Smooth muscle cell (in vitro differentiated cells): ENCODE results near the gene CYLD. TPM values are rescaled to one million over a fixed set of nuclear protein-coding genes. Genes with fewer than 3 reads are reported as not detected.

Experiments
- DNase-seq: peaks from one replicate; lab custom pipeline; 2025; ENCODE audit not compliant: unreplicated experiment; lab: John Stamatoyannopoulos, UW
- H2AFZ ChIP-seq: fragments of 200-600 bp; sonication (generic); 2 replicates; pipeline ENCODE4 v1.6.0; 2016; ENCODE audit warnings: antibody characterized with exemption, low read depth, mild to moderate bottlenecking
- H3F3A ChIP-seq: fragments of 200-600 bp; sonication (generic); 2 replicates; pipeline ENCODE4 v1.6.0; 2017; ENCODE audit warnings: antibody characterized with exemption, low read depth
- H3K27ac ChIP-seq: fragments of 200-600 bp; sonication (generic); 2 replicates; pipeline ENCODE4 v1.5.1; 2016; ENCODE audit warnings: low read depth, mild to moderate bottlenecking
- H3K27me3 ChIP-seq: fragments of 200-600 bp; sonication (generic); 2 replicates; pipeline ENCODE4 v1.6.1; 2016; ENCODE audit warnings: low read depth, mild to moderate bottlenecking
- H3K36me3 ChIP-seq: fragments of 200-600 bp; sonication (generic); 2 replicates; pipeline ENCODE4 v1.5.1; 2016; ENCODE audit warnings: low read depth
- H3K4me1 ChIP-seq: fragments of 200-600 bp; sonication (generic); 2 replicates; pipeline ENCODE4 v1.5.1; 2016; ENCODE audit warnings: low read depth
- H3K4me2 ChIP-seq: fragments of 200-600 bp; sonication (generic); 2 replicates; pipeline ENCODE4 v1.6.0; 2016; ENCODE audit warnings: mild to moderate bottlenecking
- H3K4me3 ChIP-seq: fragments of 200-600 bp; sonication (generic); 2 replicates; pipeline ENCODE4 v1.5.1; 2016; ENCODE audit warnings: mild to moderate bottlenecking
- H3K79me2 ChIP-seq: fragments of 200-600 bp; sonication (generic); 2 replicates; pipeline ENCODE4 v1.6.0; 2016; ENCODE audit warnings: low read depth, mild to moderate bottlenecking
- H3K9ac ChIP-seq: fragments of 200-600 bp; sonication (generic); 2 replicates; pipeline ENCODE4 v1.6.0; 2016; ENCODE audit warnings: low read depth
- H3K9me3 ChIP-seq: fragments of 200-600 bp; sonication (generic); replicated peaks from 2 replicates; pipeline ENCODE4 v1.5.1; 2016; ENCODE audit warnings: low read depth
- H4K20me1 ChIP-seq: fragments of 200-600 bp; sonication (generic); 2 replicates; pipeline ENCODE4 v1.6.0; 2016; ENCODE audit warnings: low read depth
- CTCF ChIP-seq: fragments of 200-600 bp; sonication (generic); IDR thresholded peaks from 2 replicates; pipeline ENCODE4 v1.5.1; 2017; ENCODE audit warnings: borderline replicate concordance, mild to moderate bottlenecking, antibody characterized with exemption; ENCODE audit not compliant: insufficient read depth, poor library complexity, severe bottlenecking
- WGBS: methylation state at CpG from one replicate; pipeline ENCODE4 v1.1.7; 2016; ENCODE audit warnings: low lambda C conversion rate; 5-methylcytosine and 5-hydroxymethylcytosine counted together
- polyA plus RNA-seq: library from polyadenylated mRNA; unstranded; fragments of >200 nt; fragmentation: Nextera tagmentation; extraction: Ambion mirVana; gene quantifications from 2 replicates; pipeline ENCODE4 v1.2.1, GENCODE V29; 2016
- total RNA-seq: library from RNA; depleted of rRNA; stranded (reverse); fragments of >200 nt; gene quantifications from 2 replicates; pipeline ENCODE4 v1.2.3, GENCODE V29; 2014

The CYLD gene
- total and polyA plus RNA-seq, 2 experiments from 2014 or later = 11.3 to 13.8 TPM

DNA sequence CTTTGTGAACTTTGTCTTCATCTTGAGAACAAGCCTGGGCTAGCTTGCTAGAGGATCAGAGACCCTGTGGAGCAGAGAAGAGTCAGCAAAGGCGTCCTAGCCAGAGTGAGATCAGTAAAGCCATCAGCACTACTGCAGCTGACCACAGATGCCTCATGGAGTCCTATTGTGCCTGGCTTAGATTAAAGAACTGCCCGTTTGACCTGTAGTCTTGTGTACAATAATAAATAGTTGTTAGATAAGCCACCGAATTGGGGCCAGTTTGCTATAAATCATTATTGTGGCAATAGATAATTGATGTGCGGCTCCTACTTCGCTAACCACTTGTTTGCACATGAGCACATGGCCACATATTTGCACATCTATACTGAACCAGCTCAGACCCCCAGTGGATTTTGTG lies 103.0 kb downstream of the CYLD start:
- no peaks in the 10 kb centered on the region for H3K36me3 ChIP-seq
- no peak overlapping the region for H3K9ac ChIP-seq
- H3K4me1 ChIP-seq = peaks cover 3% of the 10 kb centered on the region
- no peak for TF ChIP-seq CTCF
- H3K27ac ChIP-seq = no peak overlapping the region
- no peaks in the 10 kb centered on the region for H3K79me2 ChIP-seq
- WGBS = 78% methylated on average over 5 of the region's 5 CpGs
- H3K4me2 ChIP-seq = no peak overlapping the region
- DNase-seq = no peak
- no peak overlapping the region for H3K4me3 ChIP-seq
- no peaks in the 10 kb centered on the region for H3K9me3 ChIP-seq
- H2AFZ ChIP-seq = no peak overlapping the region
- peaks cover 14% of the 10 kb centered on the region for H3K27me3 ChIP-seq
- no peaks in the 10 kb centered on the region for H4K20me1 ChIP-seq
- H3F3A ChIP-seq = no peaks in the 10 kb centered on the region

DNA sequence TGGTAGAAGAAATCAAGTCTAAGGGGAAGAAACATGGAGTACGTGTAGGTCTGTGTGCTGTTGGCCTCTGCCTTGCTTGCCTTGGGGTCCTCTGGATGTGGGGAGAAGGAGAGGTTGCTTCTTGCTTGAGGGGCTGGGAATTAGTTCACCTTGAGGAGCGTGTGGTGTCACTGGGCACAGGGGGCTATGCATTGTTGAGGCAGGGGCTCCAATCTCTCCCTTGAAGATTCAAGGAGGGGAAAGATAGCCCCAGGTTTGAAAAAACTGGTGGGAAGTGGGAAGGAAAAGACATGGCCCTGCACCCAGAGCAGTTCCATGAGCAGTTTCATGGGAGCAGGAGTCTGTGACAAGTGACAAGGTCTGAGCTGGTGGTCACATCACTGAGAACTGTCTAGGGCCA lies 103.4 kb downstream of the CYLD start:
- Histone ChIP-seq H3K4me1 (peaks cover 3% of the 10 kb centered on the region), H3K4me3 (no peak overlapping the region), H3K27ac (no peak overlapping the region), H3K79me2 (no peaks in the 10 kb centered on the region), H3K36me3 (no peaks in the 10 kb centered on the region), H2AFZ (no peak overlapping the region), H3K9me3 (no peaks in the 10 kb centered on the region), H4K20me1 (no peaks in the 10 kb centered on the region), H3K4me2 (no peak overlapping the region), H3F3A (no peaks in the 10 kb centered on the region), H3K9ac (no peak overlapping the region), H3K27me3 (peaks cover 14% of the 10 kb centered on the region)
- TF ChIP-seq CTCF = no peak
- no peak for DNase-seq
- WGBS = 100% methylated on average over 2 of the region's 2 CpGs

GRCh38 chr16:50846511-50846910 lies 104.6 kb downstream of the CYLD start:
- 90% methylated on average over 2 of the region's 2 CpGs for WGBS
- Histone ChIP-seq H3K9me3 (no peaks in the 10 kb centered on the region), H3K9ac (no peak overlapping the region), H3K36me3 (no peaks in the 10 kb centered on the region), H3K27me3 (peaks cover 6% of the 10 kb centered on the region), H4K20me1 (no peaks in the 10 kb centered on the region), H3F3A (no peaks in the 10 kb centered on the region), H3K4me1 (peaks cover 3% of the 10 kb centered on the region), H3K27ac (no peak overlapping the region), H3K4me2 (no peak overlapping the region), H3K4me3 (no peak overlapping the region), H3K79me2 (no peaks in the 10 kb centered on the region), H2AFZ (no peak overlapping the region)
- no peak for TF ChIP-seq CTCF
- no peak for DNase-seq

- no peak overlapping the region for H2AFZ ChIP-seq
- no peak overlapping the region for H3K9ac ChIP-seq
These were observed 105.3 kb downstream of the CYLD start for GRCh38 chr16:50847166-50847565.

More at GRCh38 chr16:50847166-50847565, 105.3 kb downstream of the CYLD start:
- no peaks in the 10 kb centered on the region for H3K36me3 ChIP-seq
- H3K9me3 ChIP-seq = no peaks in the 10 kb centered on the region
- H3K4me2 ChIP-seq = no peak overlapping the region
- H3K79me2 ChIP-seq = no peaks in the 10 kb centered on the region
- no peak for DNase-seq
- no peak overlapping the region for H3K27ac ChIP-seq
- H4K20me1 ChIP-seq = no peaks in the 10 kb centered on the region
- peaks cover 3% of the 10 kb centered on the region for H3K4me1 ChIP-seq
- 87% methylated on average over 3 of the region's 3 CpGs for WGBS
- H3F3A ChIP-seq = no peaks in the 10 kb centered on the region
- no peak overlapping the region for H3K4me3 ChIP-seq
- no peak for TF ChIP-seq CTCF
- H3K27me3 ChIP-seq = peaks cover 7% of the 10 kb centered on the region
